CD4-positive, alpha-beta T cell treated with Interleukin-6 at 100 ng/mL for 8 hours (primary cell): ENCODE data around the gene POU2F1.

Experiments used
- DNase-seq: peaks from one replicate; pipeline ENCODE4 v3.0.0-alpha.2; 2020; ENCODE audit warnings: mixed read lengths, low spot score

POU2F1 gene

GRCh38 chr1:167442854-167443565 lies 222.3 kb downstream of the POU2F1 start:
- no peak for DNase-seq

GRCh38 chr1:167443757-167444156 lies 223.1 kb downstream of the POU2F1 start:
- no peak for DNase-seq

GRCh38 chr1:167446966-167447365 lies 226.3 kb downstream of the POU2F1 start:
- DNase-seq = no peak

DNA sequence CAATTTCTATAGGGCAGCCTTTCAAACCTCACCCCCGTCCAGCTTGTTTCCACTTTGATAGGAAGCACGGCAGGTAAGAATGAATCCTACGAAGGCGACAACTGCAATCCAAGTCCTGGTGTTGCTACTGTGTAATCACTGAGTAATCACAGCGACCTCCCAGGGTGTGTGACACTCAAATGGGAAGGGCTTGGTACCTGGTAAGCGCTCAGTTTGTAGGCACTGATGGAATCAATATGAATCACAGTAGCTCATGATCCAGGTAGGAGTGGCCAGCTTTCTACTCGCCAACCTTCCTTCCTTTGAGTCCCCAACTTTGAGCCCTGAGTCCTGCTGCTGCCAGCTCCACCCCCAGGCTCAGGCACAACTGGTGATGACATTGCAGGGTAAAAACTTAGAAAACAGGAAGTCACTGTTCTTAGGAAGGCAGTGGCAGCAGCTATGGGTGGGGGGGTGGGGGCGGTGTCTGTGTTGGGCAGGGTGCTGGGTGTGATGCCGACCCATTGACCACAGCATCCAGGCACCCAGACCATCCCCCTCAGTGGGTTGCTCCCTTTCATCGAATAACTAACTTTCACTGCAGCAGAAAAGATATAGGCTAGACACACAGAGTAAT lies 226.9 kb downstream of the POU2F1 start:
- DNase-seq = peak; percentile 79

GRCh38 chr1:167450843-167451242 lies 230.2 kb downstream of the POU2F1 start:
- DNase-seq = no peak

DNA sequence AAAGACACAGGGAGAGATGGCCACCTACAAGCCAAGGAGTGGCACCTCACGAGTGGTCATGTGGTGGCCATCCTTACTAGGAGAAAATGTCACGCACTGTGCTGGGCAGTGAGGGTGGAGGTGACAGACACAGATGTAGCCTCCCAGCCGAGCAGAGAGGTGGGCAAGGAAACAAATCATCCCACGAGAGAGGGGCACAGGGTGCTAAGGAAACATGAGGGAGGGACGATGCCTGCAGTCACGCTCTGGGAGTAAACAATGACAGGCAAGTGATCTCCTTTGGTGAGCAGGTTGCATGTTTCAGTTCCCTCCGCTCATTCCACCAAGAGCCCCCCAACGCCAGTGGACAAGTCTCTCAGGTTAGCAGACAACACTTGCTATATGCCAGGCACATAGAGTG lies 231.8 kb downstream of the POU2F1 start:
- no peak for DNase-seq

GRCh38 chr1:167453123-167453522 lies 232.4 kb downstream of the POU2F1 start:
- DNase-seq = no peak

DNA sequence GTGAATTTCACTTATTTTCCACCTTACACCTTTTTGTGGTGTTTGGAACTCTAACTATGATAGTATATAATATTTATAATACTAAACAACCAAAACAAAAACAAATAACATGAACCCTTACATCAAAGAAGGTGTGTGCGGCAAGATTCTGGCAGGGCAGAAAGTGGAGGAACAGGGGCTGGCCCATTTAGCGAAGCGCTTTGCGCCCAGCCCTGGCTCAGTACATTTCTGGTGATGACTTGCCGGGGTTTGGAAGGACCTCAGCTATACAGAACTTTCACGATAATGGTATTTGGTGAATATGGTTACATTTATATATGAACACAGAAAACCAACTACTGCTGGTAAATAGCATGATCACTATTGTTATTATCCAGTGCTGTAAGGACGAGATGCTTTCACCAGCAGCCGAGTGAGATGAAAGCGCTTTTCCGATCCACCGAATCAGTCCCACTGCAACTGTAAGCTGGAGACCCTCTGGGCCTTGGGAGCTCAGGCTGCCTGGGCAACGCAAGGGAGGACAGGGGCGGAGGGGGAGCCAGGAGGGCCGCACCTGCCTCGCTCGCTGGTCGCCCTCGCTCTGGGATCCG lies 233.7 kb downstream of the POU2F1 start:
- DNase-seq = no peak

DNA sequence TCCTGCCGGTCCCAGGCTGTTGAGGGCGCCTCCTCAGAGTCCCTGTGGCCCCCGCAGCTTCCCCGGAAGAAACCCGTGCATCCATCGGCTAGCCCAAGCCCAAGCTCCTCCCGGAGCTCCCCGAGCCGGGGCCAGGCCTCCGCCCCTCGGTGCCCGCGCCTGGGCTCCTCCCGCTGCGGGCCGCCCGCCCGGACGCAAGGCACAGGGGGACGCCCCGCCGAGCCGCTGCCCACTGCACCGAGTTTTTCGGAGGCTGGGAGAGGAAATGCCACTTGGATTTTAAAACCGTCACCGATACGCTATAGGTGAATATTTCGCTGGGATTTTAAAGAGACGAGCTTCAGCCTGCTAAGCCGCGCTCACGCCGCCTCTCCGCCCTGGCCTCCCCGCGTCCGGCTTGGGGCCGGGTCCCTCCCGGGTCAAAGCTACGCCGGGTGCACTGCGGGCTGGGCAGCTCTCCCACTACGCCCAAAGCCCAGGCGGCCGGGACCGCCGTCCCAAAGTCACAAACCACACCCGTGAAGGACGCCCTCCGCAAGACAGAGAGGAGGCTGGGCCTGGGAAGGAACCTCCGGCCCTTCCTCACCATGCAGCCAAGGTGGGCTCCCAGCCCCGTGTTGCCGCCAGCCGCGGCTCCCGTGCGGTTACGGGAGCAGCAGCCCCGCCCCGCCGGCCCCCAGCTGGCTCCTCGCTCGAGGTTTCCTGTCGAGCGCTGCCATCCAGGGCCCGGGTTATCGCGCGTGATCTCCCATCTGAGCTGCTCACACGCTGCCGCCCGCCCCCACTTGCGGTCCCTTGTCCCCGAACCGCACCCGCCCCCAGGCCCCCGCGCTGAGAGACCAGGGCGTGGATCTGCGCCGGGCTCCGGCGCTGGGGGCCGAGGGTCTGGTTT lies 234.5 kb downstream of the POU2F1 start:
- DNase-seq = peak; percentile 77

DNA sequence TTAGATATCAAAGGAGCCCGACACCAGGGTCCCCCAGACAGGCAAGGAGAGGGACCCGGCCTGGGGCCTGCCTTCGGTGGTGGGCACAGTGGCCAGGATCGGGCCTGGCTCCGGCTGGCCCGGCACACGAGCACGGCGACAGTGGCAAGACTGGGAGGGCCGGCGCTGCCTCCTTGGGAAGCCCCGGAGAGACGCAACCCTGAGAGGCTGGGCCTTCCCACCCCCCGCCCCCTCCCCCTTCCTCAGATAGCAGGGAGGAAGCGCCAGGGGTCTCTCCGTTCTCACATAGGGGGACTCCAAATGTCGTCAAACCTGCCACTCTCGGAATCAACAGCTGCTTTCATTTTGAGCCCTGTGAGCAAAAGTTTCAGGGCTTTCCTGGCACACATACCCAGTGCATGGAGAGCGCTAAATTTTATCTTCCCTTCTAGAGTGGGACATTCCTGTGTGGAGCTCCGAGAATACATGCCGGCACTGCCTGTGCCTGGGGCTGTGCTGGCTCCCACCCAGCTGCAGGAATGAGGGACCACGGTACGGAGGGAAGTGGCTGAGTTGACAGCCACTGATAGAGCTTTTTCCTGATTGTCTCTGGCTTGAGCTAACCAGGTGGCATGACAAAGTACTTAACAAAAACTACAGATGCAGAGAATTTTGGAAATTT lies 235.2 kb downstream of the POU2F1 start:
- peak; percentile 38 for DNase-seq

DNA sequence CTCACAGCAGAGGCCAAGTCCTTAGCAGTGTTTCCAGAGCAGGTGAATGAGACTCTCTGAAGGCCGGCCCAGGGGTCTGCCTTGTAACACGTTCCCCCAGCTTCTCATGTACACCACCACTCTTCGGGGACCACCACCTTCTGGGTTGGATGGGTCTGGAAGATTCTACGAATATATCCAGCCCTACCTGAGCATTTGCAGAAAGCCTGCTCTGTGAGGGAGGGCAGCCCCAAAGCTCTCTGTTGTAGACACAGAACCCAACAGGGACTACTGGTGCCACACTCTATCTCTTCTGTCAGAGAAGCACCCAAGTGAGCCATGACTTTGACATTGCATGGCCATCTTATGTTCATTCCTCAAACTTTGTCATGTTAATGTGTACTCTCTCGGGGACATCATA lies 235.8 kb downstream of the POU2F1 start:
- DNase-seq = no peak

DNA sequence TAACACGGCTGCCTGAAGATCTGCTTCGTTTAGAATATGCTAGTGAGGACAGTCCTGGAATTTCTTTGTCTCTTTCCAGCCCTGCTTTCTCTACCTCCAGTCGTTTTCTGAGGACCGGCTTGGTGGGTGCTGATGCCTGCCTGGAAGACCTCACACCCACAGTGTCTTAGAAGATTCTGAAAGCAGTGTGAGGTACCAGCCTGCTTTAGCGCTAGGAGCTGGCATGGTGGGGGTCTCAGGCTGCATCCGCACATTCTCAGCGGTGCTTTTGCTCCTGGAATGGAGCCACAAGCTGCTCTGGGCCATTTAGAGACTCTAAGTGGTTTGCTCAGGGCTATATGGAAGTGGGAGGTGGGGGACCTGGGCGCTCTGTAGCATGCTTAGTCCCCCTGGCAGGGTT lies 236.2 kb downstream of the POU2F1 start:
- no peak for DNase-seq

- no peak for DNase-seq
Observed at GRCh38 chr1:167457936-167458584, 237.4 kb downstream of the POU2F1 start.

GRCh38 chr1:167460836-167461235 lies 240.2 kb downstream of the POU2F1 start:
- peak; percentile 43 for DNase-seq

DNA sequence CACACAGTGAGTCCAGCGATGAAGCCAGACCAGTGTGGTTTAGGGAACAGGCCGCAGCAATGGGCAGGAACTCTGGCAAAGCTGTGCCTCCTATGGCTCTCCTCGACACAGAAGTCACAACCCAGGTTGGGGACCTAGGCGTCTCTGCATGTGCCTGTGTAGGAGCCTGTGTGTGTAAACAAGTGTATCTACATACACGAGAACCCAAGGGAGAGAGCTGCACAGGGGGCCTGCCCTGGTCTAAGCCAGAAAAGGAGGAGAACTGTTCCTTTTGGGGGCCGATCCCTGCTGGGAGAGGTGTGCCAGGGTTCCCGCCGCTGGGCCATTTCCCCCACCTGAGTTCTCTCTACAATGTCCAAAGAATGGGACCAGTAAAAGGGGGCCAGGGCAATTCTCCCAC lies 241.7 kb downstream of the POU2F1 start:
- no peak for DNase-seq

DNA sequence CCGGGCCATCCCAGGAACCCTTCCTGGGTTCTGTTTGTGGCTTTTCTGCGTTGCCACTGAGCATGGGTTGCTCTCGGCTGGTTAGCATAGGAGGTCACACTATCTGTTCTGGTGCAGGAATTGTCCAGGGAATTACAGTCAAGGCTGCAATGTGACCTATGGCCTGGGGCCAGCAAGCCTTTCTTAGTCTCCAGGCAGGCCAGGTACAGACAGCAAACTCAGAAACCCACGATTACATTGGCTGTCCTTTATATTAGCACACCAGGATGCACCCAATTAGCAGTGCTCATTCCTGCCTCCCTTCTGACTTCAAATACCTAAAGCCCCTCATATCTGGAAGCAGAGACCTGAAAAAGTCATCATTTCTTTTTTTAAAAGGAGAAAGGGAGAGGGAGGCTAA lies 242.4 kb downstream of the POU2F1 start:
- DNase-seq = no peak

GRCh38 chr1:167463875-167464575 lies 243.3 kb downstream of the POU2F1 start:
- no peak for DNase-seq

GRCh38 chr1:167465018-167465417 lies 244.3 kb downstream of the POU2F1 start:
- no peak for DNase-seq

DNA sequence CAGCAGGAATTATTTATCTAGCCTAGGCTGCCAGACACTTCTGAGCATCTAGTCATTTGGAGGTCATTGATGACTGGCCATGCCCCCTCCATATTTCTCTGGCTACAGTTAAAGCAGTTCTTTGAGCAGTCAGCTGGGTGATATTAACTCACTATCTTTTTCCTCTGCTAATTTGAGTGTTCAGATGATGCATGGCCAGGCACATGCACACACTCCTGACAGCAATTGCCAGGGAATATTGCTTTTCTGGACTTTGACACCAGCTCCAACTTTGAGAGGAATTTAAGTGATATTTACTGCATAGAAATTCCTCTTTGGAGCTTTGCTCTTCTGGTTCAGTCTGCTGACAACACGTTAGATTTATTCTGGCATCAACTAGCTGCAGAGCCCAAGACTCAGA lies 245.1 kb downstream of the POU2F1 start:
- DNase-seq = no peak

- no peak for DNase-seq
Observed at GRCh38 chr1:167467126-167467710, 246.5 kb downstream of the POU2F1 start.
